HG03442 (cell line): ENCODE results near the gene COA1.
"Not testable (repeated sequence)": the region's sequence is repeated elsewhere in the genome, so short reads cannot be mapped to it uniquely, and the experiment has no call there.

Source experiments
- ATAC-seq: cut with Tn5 transposase; IDR thresholded peaks from one replicate; pipeline ENCODE4 v1.9.1; 2021; ENCODE audit warnings: mild to moderate bottlenecking, moderate library complexity; ENCODE audit not compliant: unreplicated experiment

The COA1 gene, protein sequence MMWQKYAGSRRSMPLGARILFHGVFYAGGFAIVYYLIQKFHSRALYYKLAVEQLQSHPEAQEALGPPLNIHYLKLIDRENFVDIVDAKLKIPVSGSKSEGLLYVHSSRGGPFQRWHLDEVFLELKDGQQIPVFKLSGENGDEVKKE

DNA sequence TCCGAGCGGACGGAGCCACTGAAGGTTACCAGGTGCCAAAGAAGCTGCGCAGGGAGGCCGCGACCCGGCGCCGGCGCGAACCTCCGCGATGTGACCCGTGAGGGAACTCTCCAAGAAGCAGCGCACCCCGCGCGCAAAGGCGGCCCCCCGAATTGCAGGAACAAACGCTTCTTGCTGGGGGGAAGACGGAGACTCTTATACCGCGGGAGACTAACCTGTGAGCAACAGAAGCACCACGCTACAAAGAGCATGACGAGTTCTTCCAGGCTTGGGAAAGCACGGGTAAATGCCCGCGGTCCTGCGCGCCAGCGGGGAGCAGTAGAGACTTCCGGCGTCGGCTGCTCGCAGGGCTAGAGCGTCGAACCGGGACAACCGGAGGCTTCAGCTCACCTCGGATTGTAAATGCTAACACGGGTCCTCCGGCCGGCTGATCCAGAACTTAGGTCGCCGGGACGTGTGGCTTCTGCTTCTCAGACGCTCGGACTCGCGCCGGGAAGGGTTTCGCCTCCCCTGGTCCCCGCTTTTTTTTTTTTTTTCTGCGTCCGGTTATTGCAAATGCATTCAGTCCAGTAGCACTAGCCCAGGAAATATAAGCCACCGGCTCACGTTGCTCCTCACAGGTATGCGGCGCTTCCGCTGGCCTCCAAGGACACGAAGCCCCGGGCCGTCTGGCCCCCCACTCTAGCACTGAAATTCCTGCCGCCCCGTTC lies at the start of gene COA1:
TSS of gene COA1 (minus strand) at position 310 of the 710 bp plus-strand sequence. CDS start 80,909 bp downstream, outside the sequence.
- peak; percentile 80 for ATAC-seq

DNA sequence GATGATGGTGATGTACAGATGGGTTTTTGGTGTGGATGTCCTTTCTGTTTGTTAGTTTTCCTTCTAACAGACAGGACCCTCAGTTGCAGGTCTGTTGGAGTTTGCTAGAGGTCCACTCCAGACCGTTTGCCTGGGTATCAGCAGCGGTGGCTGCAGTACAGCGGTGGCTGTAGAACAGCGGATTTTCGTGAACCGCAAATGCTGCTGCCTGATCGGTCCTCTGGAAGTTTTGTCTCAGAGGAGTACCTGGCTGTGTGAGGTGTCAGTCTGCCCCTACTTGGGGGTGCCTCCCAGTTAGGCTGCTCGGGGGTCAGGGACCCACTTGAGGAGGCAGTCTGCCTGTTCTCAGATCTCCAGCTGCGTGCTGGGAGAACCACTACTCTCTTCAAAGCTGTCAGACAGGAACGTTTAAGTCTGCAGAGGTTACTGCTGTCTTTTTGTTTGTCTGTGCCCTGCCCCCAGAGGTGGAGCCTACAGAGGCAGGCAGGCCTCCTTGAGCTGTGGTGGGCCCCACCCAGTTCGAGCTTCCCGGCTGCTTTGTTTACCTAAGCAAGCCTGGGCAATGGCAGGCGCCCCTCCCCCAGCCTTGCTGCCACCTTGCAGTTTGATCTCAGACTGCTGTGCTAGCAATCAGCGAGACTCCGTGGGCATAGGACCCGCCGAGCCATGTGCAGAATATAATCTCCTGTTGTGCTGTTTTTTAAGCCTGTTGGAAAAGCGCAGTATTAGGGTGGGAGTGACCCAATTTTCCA lies 49.1 kb upstream of the COA1 start:
- ATAC-seq = not testable (repeated sequence)

DNA sequence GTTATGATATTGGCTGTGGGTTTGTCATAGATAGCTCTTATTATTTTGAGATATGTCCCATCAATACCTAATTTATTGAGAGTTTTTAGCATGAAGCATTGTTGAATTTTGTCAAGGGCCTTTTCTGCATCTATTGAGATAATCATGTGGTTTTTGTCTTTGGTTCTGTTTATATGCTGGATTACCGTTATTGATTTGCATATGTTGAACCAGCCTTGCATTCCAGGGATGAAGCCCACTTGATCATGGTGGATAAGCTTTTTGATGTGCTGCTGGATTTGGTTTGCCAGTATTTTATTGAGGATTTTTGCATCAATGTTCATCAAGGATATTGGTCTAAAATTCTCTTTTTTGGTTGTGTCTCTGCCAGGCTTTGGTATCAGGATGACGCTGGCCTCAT lies 45.9 kb upstream of the COA1 start:
- not testable (repeated sequence) for ATAC-seq

DNA sequence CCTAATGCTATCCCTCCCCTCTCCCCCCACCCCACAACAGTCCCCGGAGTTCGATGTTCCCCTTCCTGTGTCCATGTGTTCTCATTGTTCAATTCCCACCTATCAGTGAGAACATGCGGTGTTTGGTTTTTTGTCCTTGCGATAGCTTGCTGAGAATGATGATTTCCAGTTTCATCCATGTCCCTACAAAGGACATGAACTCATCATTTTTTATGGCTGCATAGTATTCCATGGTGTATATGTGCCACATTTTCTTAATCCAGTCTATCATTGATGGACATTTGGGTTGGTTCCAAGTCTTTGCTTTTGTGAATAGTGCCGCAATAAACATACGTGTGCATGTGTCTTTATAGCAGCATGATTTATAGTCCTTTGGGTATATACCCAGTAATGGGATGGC lies 43.9 kb upstream of the COA1 start:
- not testable (repeated sequence) for ATAC-seq

DNA sequence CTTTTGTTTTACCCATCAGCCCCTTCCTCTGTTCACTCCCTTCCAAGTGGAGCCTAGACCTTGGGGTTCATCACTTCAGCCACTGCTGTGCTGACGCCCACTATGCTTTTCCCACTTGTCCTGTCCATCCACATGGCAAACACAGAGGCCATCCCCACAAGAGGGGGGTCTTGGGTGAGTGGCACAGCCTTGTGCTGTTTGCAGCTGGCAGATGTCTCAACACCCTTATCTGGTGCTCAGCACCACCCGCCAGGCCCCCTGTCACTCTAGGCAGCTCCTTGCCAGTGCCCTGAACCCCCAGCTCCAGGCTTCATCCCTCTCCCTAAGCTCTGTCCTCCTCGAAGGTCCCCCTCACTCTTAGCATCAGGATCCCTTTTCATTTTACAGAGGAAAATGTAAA lies 42.2 kb upstream of the COA1 start:
- no peak for ATAC-seq

DNA sequence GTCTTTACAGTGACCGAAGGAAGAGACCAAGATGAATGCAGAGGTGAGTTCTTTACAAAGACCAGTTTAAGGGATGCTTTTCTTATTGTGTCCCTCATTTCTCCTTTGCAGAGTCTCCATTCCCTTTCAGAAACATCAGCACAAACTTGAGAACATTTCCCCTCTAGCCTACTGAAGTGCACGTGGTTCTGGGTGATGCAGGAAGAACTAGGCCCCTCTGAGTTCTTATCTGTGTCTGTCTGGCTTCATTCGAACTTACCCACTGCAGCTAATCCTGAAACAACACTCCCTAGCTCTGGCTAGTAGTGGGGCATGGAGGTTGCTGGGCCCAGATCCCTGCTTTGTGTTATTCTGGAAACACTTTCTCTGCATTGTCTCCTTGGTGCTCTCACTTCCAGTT lies 41.8 kb upstream of the COA1 start:
- no peak for ATAC-seq

DNA sequence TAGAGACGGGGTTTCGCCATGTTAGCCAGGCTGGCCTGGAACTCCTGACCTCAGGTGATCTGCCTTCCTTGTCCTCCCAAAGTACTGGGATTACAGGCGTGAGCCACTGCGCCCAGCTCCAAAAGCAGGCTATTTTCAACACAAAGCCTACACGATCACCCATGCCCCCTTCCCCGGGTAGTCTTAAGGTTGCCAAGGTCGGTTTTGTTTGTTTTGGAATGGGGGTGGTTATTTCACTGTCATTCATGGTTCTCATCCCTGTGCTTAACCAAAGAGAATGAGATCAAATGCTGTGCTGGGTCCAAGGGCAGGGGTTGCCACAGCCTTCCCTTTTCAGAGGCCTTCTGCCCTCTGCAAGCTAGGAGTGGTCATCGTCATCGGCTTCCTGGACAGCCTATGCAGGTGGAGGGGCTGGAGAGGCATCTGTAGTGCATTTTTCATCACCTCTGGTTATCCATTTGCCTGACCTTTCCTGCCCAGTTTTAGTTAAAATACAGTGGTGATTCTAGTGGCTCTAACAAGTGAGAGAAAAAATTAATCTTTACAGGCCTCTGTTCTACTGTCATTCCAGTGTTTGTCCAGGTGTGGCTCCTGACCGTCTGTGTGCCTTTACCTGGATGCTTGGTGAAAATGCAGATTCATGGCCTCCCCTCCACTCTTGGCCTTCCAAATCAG lies 40.6 kb upstream of the COA1 start:
- no peak for ATAC-seq

DNA sequence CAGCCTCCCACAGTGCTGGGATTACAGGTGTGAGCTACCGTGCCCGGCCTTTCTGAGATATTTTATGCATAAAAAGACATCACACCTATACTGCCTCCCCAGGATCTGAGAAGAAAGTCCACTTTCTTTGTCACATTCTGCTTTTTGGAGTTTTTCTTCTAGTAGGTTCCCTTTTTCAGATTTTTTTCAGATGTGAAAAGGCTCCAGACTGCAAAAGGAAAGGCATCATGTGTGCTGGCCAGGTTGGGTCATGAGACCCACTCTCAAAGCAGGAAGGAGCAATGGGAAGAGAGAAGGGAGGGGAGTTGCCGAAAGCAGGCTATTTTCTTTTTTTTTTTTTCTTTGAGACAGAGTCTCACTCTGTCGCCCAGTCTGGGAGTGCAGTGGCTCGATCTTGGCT lies 40.0 kb upstream of the COA1 start:
- ATAC-seq = no peak

DNA sequence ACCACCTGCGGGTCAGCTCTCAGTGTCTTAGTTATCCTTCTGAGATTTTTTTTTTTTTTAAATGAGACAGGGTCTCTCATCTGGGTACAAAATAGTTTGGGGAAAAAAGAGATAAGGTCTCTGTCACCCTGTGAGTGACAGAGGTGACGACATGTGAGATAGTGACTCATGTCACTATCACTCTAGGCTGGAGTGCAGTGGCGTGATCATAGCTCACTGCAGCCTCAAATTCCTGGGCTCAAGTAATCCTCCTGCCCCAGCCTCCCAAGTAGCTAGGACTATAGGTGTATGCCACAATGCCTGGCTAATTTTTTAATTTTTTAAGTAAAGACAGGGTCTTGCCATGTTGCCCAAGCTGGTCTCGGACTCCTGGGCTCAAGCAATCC lies 39.6 kb upstream of the COA1 start:
- no peak for ATAC-seq

DNA sequence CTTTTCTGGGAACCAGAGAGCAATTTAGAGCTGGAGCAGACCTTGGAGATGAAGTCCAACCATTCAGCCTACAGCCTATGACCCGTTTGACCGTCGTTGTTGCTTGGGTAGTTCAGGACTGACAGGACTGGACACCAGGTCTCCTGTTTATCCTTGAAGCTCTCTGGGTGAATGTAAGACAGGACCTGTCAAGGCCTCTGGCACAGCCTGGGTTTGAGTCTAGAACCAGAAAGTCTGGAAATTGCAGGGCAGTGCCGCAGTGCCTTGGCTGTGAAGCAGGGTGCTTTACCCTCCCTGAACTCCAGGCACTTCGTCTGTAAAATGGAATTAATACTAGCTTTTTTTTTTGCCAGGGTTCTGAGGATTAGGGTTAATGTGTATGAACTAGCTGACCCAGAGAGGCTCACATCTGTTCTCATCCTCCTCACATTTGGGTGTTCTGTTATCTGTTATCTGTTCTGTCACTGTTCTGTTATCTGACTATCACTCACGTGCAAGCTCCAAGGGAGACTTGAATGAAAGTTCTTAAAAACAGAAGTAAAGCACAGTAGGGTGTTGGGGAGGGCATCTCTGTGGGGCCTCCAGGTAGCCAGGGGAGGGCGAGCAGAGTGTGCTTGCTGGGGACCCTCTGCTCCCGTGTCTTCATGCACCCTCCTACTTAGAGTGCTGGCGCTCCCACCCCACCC lies 39.0 kb upstream of the COA1 start:
- no peak for ATAC-seq

DNA sequence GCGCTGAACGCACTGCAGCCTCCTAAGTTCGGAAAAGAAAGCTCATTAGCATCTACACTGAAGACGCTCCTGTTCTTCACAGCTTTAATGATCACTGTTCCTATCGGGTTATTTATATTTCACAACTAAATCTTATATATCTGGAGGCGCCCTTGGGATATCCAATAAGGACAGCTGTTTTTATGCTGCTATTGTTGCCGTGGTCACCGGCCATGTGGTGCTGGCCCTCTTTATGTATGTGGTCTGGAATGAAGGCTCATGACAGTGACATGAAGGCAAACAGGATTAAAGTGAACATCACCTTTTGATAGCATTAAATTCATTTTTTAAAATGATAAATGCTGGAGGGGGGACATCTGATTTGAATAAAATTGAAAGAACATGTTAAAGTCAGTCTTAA lies 38.0 kb upstream of the COA1 start:
- ATAC-seq = no peak

DNA sequence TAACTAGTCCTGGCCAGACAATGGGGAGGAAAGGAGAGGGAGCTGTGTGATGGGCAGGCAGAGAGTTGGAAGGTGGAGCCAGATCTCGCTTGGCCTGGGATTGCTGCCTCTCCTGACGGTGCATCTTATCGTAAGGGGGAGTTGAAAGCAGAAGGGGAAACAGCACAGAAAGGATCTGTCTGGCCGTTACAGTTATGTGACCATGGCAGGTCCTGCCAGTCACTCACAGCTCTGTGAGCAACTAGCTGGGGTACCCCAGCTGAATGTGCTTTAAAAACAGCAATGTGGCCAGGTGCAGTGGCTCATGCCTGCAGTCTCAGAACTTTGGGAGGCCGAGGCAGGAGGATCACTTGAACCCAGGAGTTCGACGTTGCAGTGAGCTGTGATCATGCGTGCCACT lies 37.2 kb upstream of the COA1 start:
- ATAC-seq = no peak

DNA sequence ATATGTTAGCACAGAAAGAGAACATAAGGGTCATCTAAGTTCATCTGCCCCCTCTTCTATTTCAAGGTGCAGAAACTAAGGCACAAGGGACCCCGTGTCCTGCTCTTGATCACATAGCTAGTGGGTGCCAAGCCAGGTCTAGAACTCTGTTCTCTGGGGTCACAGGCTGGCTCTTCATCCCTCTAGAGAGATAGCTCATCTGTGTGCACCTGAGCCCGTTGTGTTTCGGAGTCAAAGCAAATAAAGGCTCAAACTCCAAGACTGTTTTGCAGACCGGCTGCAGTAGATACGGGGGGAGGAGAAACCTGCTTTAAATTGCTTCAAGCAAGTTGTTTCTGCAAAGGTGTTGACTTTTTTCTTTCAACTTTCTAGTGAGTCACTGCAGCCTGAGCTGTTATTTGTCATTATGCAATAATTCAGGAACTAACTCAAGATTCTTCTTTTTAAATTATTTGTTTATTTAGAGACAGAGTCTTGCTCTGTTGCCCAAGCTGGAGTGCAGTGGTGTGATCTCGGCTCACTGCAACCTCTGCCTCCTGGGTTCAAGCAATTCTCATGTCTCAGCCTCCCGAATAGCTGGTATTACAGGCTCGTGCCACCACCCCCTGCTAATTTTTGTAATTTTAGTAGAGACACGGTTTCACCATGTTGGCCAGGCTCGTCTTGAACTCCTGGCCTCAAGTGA lies 35.6 kb upstream of the COA1 start:
- ATAC-seq = no peak

DNA sequence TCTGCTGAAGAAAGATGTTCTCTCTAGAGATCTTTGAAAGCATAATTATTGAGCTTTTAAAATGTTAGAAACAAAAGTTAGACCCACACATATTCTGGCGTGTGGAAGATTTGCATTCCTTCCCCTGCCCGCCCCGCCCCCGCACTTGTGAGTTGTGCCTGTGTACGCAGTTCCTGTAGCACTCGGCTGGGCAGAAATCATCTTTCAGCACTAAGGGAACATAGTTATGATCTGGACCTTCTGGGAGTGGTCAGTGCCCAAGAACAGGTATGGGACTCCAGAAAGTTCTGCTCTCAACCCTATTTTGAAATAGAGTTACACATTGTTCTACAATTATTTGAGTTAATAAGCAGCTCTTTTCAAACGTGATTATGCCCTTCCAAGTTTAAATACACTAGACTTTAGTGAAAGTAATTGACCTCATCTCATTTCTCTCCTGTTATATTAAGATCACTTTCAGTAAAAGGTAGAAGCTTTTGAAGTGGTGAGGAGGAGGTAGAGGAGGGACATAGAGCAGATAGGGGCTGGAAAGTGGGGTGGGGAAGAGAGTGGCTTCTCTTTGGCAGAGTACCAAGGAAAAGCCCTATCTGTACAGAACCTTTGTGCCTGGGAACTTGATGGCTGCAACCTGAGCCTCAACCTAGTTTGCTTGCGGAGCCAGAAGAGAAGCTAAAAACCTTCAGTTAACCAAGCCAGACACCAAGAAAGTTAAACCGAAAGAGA lies 34.9 kb upstream of the COA1 start:
- no peak for ATAC-seq

DNA sequence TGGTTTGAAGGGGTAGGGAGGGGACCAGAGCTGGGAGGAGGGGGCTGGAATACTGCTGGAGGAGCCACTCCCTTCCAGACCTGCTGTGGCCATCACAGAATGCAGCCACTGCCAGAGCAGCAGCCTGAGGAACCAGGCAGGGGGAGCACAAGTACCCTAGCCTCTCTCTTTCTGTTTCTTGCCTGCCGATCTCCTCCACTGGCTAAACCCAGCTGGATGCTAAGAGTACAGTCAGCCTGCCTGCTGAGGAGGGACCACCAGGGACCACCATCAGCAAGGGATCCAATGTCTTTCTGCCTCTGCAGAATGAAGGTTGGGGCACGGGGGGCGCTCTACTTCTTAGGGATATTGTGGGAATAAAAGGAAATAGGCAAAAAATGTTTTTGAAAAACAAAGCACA lies 33.9 kb upstream of the COA1 start:
- no peak for ATAC-seq

DNA sequence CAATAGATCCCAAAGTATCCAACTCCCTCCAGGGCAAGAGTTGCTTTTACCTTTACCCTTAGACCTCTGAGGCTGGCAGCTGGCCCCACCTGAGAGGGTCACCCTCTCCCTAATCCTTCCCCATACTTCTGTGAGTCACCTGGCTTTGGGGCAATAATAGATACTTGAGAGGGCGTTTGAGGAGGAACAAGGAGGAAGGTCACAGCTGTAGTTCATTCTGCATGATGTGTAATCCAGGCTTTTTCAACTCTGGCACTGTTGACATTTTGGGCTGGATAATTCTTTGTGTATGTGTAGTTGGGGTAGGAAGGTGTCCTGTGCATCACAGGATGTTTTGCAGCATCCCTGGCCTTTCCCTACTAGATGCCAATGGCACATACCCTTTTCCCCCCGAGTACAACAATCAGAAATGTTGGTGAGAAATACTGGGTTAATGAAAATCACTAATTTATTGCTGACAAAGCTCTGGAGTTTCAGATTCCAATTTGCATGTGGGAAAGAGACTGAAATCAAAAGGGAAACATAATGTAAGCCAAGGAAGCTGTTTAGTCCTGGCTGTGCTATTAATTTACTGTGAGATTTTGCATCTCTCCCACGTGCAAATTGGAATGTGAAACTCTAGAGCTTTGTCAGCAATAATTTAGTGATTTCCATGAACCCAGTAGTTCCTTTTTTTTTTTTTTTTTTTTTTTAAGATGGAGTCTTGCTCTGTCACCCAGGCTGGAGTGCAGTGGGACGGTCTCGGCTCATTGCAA lies 32.8 kb upstream of the COA1 start:
- no peak for ATAC-seq

DNA sequence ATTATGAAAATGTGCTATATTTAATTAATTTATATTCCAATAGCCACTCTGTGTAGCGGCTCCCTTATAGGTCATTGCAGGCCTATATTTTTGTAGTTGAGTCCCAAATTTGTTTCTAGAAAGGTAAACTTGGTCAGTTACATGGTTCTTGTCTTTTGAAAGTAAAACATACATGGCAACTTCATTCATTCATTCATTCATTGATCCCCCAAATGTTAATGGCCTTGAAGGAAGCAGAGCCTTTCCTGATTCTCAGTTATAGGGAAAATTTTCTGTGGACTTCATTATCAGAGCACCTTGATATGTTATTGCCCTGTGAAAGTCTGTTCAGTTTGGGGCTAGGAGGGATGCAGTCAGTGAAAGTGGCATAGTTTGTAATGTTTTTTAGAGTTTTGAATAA lies 32.1 kb upstream of the COA1 start:
- no peak for ATAC-seq

DNA sequence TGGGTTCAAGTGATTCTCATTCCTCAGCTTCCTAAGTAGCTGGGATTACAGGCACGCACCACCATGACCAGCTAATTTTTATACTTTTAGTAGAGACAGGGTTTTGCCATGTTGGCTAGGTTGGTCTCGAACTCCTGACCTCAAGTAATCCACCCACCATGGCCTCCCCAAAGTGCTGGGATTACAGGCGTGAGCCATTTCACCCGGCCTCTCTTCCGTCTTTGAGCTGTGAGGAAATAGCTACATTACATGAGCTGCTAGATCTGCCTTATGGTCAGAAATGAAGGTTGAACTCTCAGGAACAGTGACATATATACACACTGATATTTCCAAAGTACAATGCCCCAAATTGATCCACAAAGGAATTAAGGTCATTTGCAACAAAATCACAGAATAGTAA lies 31.5 kb upstream of the COA1 start:
- no peak for ATAC-seq
